HCT116 (cell line): ENCODE measurements around the gene SLC12A3. TPM values are rescaled to one million over a fixed set of nuclear protein-coding genes. Genes with fewer than 3 reads are reported as not detected.

Experiments used
- ATAC-seq: fragments of 200-7000 bp; cut with Tn5 transposase; 2 replicates; pipeline ENCODE4 v1.9.1; 2020; ENCODE audit warnings: mild to moderate bottlenecking, moderate library complexity
- BruUV-seq: library from RNA; stranded (reverse); fragments of 400-500 nt; replicated peaks from 2 replicates; lab custom pipeline; 2021; lab: Mats Ljungman, UMichigan
- CTCF ChIA-PET: fragments of 300-600 bp; sonication (Branson Sonifier 250); formaldehyde crosslinking; loops from one replicate; lab custom pipeline; 2021; ENCODE audit warnings: antibody characterized with exemption; lab: Charles Lee
- POLR2A ChIA-PET: fragments of 300-600, 350-600 bp; sonication (Branson Sonifier 250); formaldehyde crosslinking; loops from one replicate; lab custom pipeline; 2021; ENCODE audit warnings: antibody characterized with exemption; lab: Charles Lee
- RAD21 ChIA-PET, 2 experiments: fragments of 300-600 bp; sonication (Branson Sonifier 250); formaldehyde crosslinking; loops; one replicate each; lab custom pipeline; 2023; ENCODE audit warnings: low total read pairs in 2 of 2; ENCODE audit not compliant: uncharacterized antibody in 2 of 2, unreplicated experiment in 2 of 2, low non-redundant PET in 1 of 2; lab: Charles Lee
- DNase-seq: peaks from one replicate; pipeline ENCODE4 v3.0.0-alpha.2; 2010; ENCODE audit warnings: low read depth, low spot score
- H2AFZ ChIP-seq: fragments of 200-600 bp; shearing (Covaris generic), sonication (generic); 2 replicates; pipeline ENCODE4 v1.6.1; 2017; ENCODE audit warnings: low read depth, mixed run types, mixed read lengths, antibody characterized with exemption, low read length; ENCODE audit not compliant: poor library complexity, severe bottlenecking
- H3K27ac ChIP-seq: 2 replicates; pipeline ENCODE4 v1.5.1; 2012; ENCODE audit warnings: low read depth, low read length
- H3K27me3 ChIP-seq: fragments of 200-600 bp; sonication (generic); 2 replicates; pipeline ENCODE4 v1.6.1; 2016; ENCODE audit warnings: mixed run types, low read length, mixed read lengths; ENCODE audit not compliant: insufficient read depth
- H3K36me3 ChIP-seq, 2 experiments: fragments of 200-500 bp in 1 of 2; fragments of 200-600 bp in 1 of 2; sonication (Bioruptor generic) in 1 of 2; sonication (generic) in 1 of 2; 2 replicates each; pipeline versions ENCODE4 v1.5.1 to v1.6.1; 2014 to 2016; ENCODE audit warnings: low read length in 2 of 2, inconsistent platforms in 1 of 2, mixed read lengths in 1 of 2, mixed run types in 1 of 2; ENCODE audit not compliant: insufficient read depth in 2 of 2, control insufficient read depth in 1 of 2
- H3K4me1 ChIP-seq, 2 experiments: fragments of 200-600 bp in 1 of 2; sonication (generic) in 1 of 2; 2 replicates each; pipeline versions ENCODE4 v1.5.1 to v1.6.1; 2012 to 2017; ENCODE audit warnings: low read length in 2 of 2, inconsistent platforms in 1 of 2, mild to moderate bottlenecking in 1 of 2, mixed read lengths in 1 of 2, mixed run types in 1 of 2, moderate library complexity in 1 of 2; ENCODE audit not compliant: insufficient read depth in 2 of 2, control insufficient read depth in 1 of 2
- H3K4me2 ChIP-seq: fragments of 200-600 bp; sonication (generic); 2 replicates; pipeline ENCODE4 v1.6.1; 2017; ENCODE audit warnings: mixed run types, low read length, mixed read lengths
- H3K4me3 ChIP-seq, 2 experiments: fragments of 200-600 bp in 1 of 2; sonication (generic) in 1 of 2; replicated peaks in 1 of 2; 2 replicates each; pipeline ENCODE4 v1.5.1; 2011 to 2016; ENCODE audit warnings: low read length in 2 of 2, control low read depth in 1 of 2, low read depth in 1 of 2, mild to moderate bottlenecking in 1 of 2, mixed read lengths in 1 of 2, mixed run types in 1 of 2
- H3K79me2 ChIP-seq: fragments of 200-600 bp; sonication (generic); 2 replicates; pipeline ENCODE4 v1.6.1; 2017; ENCODE audit warnings: mild to moderate bottlenecking, mixed run types, low read length, moderate library complexity, mixed read lengths; ENCODE audit not compliant: insufficient read depth
- H3K9ac ChIP-seq: fragments of 200-600 bp; sonication (generic); 2 replicates; pipeline ENCODE4 v1.6.1; 2016; ENCODE audit warnings: low read length, mixed read lengths
- H3K9me2 ChIP-seq: fragments of 200-600 bp; sonication (generic), shearing (Covaris generic); 2 replicates; pipeline ENCODE4 v1.6.1; 2017; ENCODE audit warnings: mixed run types, mild to moderate bottlenecking, moderate library complexity; ENCODE audit not compliant: insufficient read depth
- H3K9me3 ChIP-seq, 2 experiments: fragments of 200-500 bp in 1 of 2; fragments of 200-600 bp in 1 of 2; sonication (Bioruptor generic) in 1 of 2; sonication (generic) in 1 of 2; 2 replicates each; pipeline ENCODE4 v1.6.1; 2014 to 2017; ENCODE audit warnings: low read length in 2 of 2, mixed read lengths in 2 of 2, inconsistent platforms in 1 of 2, low read depth in 1 of 2, mild to moderate bottlenecking in 1 of 2, mixed run types in 1 of 2, moderate library complexity in 1 of 2; ENCODE audit not compliant: control insufficient read depth in 1 of 2, insufficient read depth in 1 of 2
- H4K20me1 ChIP-seq: fragments of 200-600 bp; sonication (generic), shearing (Covaris generic); 2 replicates; pipeline ENCODE4 v1.6.1; 2017; ENCODE audit warnings: mixed run types, mild to moderate bottlenecking, moderate library complexity; ENCODE audit not compliant: insufficient read depth
- CBX3 ChIP-seq: IDR thresholded peaks from 2 replicates; pipeline ENCODE4 v1.6.1; 2012; ENCODE audit warnings: low read depth
- JUND ChIP-seq: IDR thresholded peaks from 2 replicates; pipeline ENCODE4 v1.6.1; 2012
- RAD21 ChIP-seq: IDR thresholded peaks from 2 replicates; pipeline ENCODE4 v1.6.1; 2012; ENCODE audit warnings: low read depth, mild to moderate bottlenecking
- intact Hi-C: fragments of 100-400 bp; cut with micrococcal nuclease; formaldehyde crosslinking; loops from 2 replicates; pipeline ENCODE4 v1.10.0; 2022
- total RNA-seq: library from RNA; stranded (reverse); gene quantifications from one replicate; pipeline ENCODE4 v1.2.1, GENCODE V29; 2021; ENCODE audit not compliant: unreplicated experiment
- TF ChIP-seq, protein P1 (sequence below), 3 experiments: fragments of 200-600 bp in 1 of 3; sonication (generic) in 1 of 3; IDR thresholded peaks in 2 of 3; conservative IDR thresholded peaks in 1 of 3; 2 replicates each; pipeline ENCODE4 v1.5.1; 2012 to 2017; ENCODE audit warnings: low read depth in 2 of 3, low read length in 2 of 3, antibody characterized with exemption in 1 of 3, borderline replicate concordance in 1 of 3, control low read depth in 1 of 3, mild to moderate bottlenecking in 1 of 3, mixed read lengths in 1 of 3, mixed run types in 1 of 3, moderate library complexity in 1 of 3; ENCODE audit not compliant: insufficient read depth in 1 of 3

Gene SLC12A3
- total RNA-seq, 1 experiment from 2014 or later: not detected

- H3K9ac ChIP-seq: no peak overlapping the region
- no peaks in the 10 kb centered on the region for H3K9me3 ChIP-seq
- no peak overlapping the region for H3K27ac ChIP-seq
- H3K27me3 ChIP-seq: no peaks in the 10 kb centered on the region
- H3K79me2 ChIP-seq: no peaks in the 10 kb centered on the region
- H3K9me2 ChIP-seq: no peaks in the 10 kb centered on the region
- BruUV-seq: no TSS peak
- DNase-seq (no peak), ATAC-seq (no peak)
- POLR2A ChIA-PET: no interaction called here
- RAD21 ChIA-PET: no interaction called here
- peaks cover 7 to 14% of the 10 kb centered on the region in 2 experiments; a peak in 3 of 4 replicates for H3K36me3 ChIP-seq
- no peaks in the 10 kb centered on the region for H3K4me1 ChIP-seq
- no peak overlapping the region for H3K4me2 ChIP-seq
- TF ChIP-seq JUND: no peak
- intact Hi-C loops: no loop called here
- no peaks in the 10 kb centered on the region for H4K20me1 ChIP-seq
- CTCF ChIA-PET: no interaction called here
- no peak overlapping the region for H3K4me3 ChIP-seq
- H2AFZ ChIP-seq: no peak overlapping the region
Observed at GRCh38 chr16:56823081-56823733, 41.8 kb upstream of the SLC12A3 start.

DNA sequence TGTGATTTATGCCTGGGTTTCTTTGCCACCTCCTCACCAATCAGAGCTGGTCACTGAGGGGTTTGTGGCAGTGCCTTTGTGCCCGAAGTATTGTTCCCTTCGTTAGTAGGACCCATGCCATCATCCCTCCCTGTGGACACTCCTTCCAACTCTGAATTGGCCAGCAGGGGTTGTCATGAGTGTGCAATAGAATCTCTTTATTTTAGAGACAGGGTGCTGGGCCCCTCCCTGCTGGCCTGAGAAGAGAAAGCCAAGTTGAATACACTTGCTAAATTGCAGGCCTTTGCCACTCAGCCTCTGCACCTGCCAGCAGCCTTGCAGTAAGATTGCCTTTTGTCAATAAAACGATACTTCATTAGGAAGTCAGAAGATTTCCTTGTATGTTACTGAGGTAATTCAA, 40.7 kb upstream of the SLC12A3 start:
- no peak overlapping the region for H2AFZ ChIP-seq
- ChIA-PET POLR2A (no interaction called here), RAD21 (no interaction called here), CTCF (no interaction called here)
- H3K79me2 ChIP-seq: no peaks in the 10 kb centered on the region
- no peaks in the 10 kb centered on the region for H3K9me2 ChIP-seq
- H3K4me3 ChIP-seq: no peak overlapping the region
- H4K20me1 ChIP-seq: no peaks in the 10 kb centered on the region
- no peak overlapping the region for H3K9ac ChIP-seq
- ATAC-seq (peak; percentile 83), DNase-seq (no peak)
- no peak for TF ChIP-seq CBX3
- TF ChIP-seq, protein P1, sequence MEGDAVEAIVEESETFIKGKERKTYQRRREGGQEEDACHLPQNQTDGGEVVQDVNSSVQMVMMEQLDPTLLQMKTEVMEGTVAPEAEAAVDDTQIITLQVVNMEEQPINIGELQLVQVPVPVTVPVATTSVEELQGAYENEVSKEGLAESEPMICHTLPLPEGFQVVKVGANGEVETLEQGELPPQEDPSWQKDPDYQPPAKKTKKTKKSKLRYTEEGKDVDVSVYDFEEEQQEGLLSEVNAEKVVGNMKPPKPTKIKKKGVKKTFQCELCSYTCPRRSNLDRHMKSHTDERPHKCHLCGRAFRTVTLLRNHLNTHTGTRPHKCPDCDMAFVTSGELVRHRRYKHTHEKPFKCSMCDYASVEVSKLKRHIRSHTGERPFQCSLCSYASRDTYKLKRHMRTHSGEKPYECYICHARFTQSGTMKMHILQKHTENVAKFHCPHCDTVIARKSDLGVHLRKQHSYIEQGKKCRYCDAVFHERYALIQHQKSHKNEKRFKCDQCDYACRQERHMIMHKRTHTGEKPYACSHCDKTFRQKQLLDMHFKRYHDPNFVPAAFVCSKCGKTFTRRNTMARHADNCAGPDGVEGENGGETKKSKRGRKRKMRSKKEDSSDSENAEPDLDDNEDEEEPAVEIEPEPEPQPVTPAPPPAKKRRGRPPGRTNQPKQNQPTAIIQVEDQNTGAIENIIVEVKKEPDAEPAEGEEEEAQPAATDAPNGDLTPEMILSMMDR (IDR thresholded peaks at IDR 0.05 in 2 of 3, conservative IDR thresholded peaks at IDR 0.05 in 1 of 3; ENCODE audit: borderline replicate concordance in 1 of 3, insufficient read depth in 1 of 3, low read depth in 2 of 3, low read length in 2 of 3): peak in 2 of 3 experiments; percentile 26 to 33; a peak in 4 of 6 replicates
- TF ChIP-seq RAD21: no peak
- no peaks in the 10 kb centered on the region for H3K27me3 ChIP-seq
- peaks cover 7 to 11% of the 10 kb centered on the region in 2 experiments; a peak in 3 of 4 replicates for H3K36me3 ChIP-seq
- intact Hi-C loops: no loop called here
- BruUV-seq: no TSS peak
- H3K4me2 ChIP-seq: no peak overlapping the region
- H3K27ac ChIP-seq: no peak overlapping the region
- H3K9me3 ChIP-seq: no peaks in the 10 kb centered on the region
- H3K4me1 ChIP-seq: no peaks in the 10 kb centered on the region
